KOPT-K1 (cell line): ENCODE data around the gene CBL.

Source experiments
- H3K27ac ChIP-seq: fragments of 200-600 bp; sonication (generic); 2 replicates; pipeline ENCODE4 v1.5.1; 2016; ENCODE audit warnings: antibody characterized with exemption, mild to moderate bottlenecking, low read depth, low read length; ENCODE audit not compliant: poor library complexity, severe bottlenecking
- H3K36me3 ChIP-seq: fragments of 200-600 bp; sonication (generic); 2 replicates; pipeline ENCODE4 v1.5.1; 2017; ENCODE audit warnings: antibody characterized with exemption, mild to moderate bottlenecking, low read length, moderate library complexity; ENCODE audit not compliant: insufficient read depth
- H3K9me3 ChIP-seq: fragments of 200-600 bp; sonication (generic); 2 replicates; pipeline ENCODE4 v1.5.1; 2017; ENCODE audit warnings: antibody characterized with exemption, low read length, mild to moderate bottlenecking; ENCODE audit not compliant: insufficient read depth, poor library complexity, severe bottlenecking

CBL gene

DNA sequence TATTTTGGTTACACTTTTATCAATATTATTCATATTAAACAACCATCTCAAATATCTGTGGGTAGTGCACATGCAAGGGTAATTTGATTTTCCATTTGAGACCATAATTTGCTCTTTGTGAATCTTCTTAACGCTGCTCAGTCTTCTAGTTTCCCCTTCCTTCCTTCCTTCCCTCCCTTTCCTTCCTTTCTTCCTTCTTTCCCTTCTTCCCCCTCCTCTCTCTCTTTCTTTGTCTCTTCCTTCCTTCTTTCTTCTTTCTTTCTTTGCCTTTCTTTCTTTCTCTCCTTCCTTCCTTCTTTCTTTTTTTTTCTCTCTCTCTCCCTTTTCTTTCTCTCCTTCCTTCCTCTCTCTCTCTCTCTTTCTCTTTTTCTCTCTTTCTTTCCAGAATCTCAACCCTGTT, 124.1 kb downstream of the CBL start:
- Histone ChIP-seq H3K27ac (no peak overlapping the region), H3K9me3 (no peaks in the 10 kb centered on the region), H3K36me3 (no peaks in the 10 kb centered on the region)

DNA sequence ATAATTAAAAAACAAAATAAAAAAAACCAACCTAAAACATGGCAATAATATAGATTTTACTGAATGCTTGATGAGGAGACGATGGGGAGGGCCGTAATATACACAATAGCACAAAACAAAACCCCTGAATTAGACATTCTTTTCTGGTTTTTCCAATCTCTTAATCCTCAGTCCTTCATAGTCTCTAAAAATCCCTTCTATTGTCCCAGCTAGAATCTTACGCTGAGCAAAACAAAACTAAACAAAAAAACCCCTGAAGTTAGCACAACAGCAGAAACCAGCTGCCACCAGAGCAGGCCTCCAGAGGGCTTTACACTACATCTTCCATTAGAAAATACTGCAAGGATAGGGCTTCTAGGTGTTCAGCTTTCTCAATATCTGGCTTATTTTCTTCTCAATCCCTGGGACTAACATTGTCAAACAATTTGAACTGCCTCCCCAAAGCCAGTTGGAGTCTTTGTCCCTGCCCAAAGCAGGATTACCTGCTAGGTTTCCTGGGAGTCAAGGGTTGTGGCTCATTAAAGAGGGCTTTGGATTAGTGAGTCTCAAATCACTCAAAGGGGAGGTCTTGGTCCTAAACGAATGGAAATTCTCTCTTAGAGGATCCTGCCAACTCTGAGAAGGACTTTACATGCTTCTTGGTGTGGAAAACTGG, 126.1 kb downstream of the CBL start:
- Histone ChIP-seq H3K27ac (no peak overlapping the region), H3K9me3 (no peaks in the 10 kb centered on the region), H3K36me3 (peaks cover 12% of the 10 kb centered on the region; the same call in 1 of the 2 replicates)

DNA sequence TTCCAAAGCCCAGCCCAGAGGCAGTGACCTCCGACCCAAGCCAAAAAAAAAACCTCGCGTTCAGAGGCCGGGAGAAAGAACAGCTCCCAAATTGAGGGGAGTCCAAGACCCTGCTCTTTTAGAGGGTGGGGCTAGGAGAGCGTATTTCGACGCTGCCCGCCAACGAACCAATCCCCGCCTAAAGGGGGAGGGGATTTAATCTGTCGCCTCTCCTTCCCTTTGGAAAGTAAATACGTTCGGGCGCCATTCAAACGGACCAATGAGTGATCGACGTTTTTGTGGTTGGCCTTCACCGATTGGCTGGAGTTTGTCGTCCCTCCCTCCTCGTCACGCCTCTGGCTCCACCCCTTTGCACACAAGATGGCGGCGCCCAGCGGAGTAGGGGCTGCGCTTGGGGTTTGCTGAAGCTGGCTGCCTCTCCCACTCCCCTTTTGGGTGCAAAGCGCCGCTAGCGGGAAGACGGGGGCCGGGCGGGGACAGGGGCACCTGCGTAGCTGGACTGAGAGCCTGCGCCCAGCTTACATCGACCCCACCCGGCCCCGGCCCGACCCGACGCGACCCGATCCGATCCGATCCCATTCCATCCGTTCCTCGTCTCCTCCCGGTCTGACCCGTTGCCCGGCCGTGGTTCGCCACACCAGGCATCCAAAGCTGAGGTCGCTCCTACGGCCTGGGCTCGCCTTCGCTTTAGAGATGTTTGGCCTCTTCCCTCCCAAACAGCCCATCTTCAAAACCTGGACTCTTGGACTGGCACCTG, 128.2 kb downstream of the CBL start, which contains the start of gene RNF26:
RNF26 (plus strand) TSS at position 354 of the 757 bp plus-strand sequence. CDS start 596 bp downstream, outside the sequence.
- Histone ChIP-seq H3K27ac (peak within 1 kb of the TSS; percentile 75), H3K36me3 (peaks cover 12% of the 10 kb centered on the region; the same call in 1 of the 2 replicates), H3K9me3 (no peaks in the 10 kb centered on the region)

DNA sequence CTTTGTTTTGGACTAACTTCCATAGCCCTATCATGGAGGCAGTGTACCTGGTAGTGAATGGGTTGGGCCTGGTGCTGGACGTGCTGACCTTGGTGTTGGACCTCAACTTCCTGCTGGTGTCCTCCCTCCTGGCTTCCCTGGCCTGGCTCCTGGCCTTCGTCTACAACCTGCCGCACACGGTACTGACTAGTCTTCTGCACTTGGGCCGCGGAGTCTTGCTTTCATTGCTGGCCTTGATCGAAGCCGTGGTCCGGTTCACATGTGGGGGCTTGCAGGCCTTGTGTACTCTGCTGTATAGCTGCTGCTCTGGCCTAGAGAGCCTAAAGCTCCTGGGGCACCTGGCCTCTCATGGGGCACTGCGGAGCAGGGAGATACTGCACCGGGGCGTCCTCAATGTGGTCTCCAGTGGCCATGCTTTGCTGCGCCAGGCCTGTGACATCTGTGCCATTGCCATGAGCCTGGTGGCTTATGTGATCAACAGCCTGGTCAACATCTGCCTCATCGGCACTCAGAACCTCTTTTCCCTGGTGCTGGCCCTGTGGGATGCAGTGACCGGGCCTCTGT, 129.0 kb downstream of the CBL start:
- no peaks in the 10 kb centered on the region for H3K9me3 ChIP-seq

DNA sequence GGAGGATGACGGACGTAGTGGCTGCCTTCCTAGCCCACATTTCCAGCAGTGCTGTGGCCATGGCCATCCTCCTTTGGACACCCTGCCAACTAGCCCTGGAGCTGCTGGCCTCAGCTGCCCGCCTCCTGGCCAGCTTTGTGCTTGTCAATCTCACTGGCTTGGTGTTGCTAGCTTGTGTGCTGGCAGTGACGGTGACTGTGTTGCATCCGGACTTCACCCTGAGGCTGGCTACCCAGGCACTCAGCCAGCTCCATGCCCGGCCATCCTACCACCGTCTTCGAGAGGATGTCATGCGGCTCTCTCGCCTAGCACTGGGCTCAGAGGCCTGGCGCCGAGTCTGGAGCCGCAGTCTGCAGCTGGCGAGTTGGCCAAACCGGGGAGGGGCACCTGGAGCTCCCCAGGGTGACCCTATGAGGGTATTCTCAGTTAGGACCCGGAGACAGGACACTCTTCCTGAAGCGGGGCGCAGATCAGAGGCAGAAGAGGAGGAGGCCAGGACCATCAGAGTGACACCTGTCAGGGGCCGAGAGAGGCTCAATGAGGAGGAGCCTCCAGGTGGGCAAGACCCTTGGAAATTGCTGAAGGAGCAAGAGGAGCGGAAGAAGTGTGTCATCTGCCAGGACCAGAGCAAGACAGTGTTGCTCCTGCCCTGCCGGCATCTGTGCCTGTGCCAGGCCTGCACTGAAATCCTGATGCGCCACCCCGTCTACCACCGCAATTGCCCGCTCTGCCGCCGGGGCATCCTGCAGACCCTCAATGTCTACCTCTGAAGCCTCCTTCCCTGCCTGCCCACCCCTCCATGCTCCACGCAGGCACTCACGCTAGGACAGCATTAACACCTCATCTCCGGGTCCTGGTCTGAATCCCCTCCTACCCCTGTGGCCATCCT, 129.8 kb downstream of the CBL start:
- no peak overlapping the region for H3K27ac ChIP-seq
- H3K36me3 ChIP-seq: peaks cover 12% of the 10 kb centered on the region; the same call in 1 of the 2 replicates
- H3K9me3 ChIP-seq: no peaks in the 10 kb centered on the region

More for the DNA sequence above, 129.0 kb downstream of the CBL start:
- Histone ChIP-seq H3K27ac (peak overlapping the region; percentile 75), H3K36me3 (peaks cover 12% of the 10 kb centered on the region; the same call in 1 of the 2 replicates)

DNA sequence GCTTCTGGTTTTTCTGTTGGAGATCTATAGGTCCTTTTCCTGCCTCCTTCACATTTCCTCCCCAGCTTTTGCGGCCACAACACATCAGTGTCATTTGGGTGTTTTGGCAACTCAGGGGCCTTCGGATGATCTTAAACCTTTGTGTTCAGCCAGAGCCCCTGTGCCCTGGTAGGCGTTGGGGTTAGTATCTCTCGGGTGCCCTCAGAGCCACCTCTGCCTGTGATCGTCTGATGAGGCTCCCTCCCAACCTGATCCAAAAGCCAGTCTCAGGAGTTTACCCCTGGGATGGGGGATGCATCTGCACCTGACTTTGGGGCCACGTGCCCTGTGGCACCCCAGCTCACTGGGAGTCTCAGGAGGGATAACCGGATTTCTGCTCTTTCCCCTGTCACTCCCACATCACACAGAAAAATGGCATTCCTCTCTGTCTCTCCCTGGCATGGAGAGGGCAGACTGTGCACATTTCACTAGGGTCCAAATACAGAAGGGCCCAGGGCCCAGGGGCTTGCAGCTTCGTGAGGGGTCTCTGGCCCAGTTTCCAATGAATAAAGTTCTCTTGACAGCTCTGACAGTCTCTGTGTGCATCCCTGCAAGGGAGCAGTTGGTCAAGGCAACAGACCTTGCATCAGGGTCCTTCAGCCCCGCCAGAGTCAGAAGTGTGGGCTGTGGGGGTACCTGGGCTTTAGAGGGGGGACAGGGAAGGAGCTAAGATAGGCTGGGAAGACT, 130.8 kb downstream of the CBL start:
- H3K27ac ChIP-seq: no peak overlapping the region

DNA sequence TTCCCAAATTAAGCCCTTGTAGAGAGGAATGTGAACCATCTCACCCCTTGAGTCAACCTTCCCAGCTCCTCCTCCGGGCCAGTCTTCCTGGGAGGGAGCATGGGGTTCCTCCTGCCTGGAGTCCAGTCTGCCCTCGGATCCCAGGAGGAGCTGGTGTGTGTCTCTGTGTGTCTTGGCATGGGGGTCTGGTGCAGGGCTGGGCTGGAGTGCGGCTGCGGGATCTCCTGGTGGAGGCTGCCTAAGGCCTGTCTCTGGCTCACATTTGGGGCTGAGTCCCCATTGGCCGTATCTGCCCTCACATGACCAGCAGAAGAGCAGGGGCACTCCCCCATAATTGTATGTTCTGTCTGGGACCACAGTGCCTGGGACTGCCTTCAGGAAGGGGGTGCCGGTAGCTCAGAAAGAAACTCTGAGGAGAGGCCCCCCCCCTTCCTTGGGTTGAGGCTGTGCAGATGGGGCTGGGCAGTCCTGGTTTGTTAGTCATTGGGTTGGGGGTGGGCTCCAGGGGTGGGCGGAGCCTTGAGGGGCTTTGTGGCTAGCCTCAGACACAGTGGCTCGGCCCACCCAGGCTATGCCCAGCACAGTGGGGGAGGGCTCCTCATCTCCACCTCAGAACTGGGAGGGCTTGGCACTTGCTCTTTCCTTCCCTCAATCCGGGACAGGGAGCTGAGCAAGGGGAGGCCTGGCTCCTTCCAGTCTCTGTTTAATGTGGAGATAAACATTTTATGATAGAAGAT, 131.6 kb downstream of the CBL start:
- H3K27ac ChIP-seq: no peak overlapping the region
- H3K9me3 ChIP-seq: no peaks in the 10 kb centered on the region

More for the DNA sequence above, 130.8 kb downstream of the CBL start:
- Histone ChIP-seq H3K9me3 (no peaks in the 10 kb centered on the region), H3K36me3 (peaks cover 12% of the 10 kb centered on the region; the same call in 1 of the 2 replicates)

DNA sequence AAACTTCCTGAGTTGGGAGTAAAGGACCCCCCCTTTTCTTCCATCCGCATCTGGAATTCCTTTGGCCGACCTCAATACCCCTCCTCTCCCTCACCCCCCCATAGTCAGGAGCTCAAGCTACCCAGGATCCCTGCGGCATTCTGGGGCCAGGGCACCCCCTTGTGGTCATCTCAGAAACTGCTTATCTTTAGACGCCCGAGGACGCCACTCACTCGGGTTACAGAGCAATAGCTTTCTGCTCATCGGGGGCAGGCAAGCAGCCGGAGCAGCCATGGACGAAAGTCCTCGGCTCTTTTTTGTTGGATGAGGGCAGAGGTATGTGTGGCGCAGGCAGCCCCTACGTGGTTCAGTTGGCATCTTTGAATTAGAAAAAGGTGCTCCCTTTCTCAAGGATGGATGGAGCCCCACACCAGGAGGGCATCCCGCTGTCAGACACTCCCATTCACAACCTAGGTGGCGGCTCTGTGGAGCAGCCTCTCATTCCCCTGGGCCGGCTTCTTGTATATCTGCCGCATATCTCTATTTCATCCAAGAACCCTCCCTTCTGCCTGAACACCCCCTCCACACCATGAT, 132.3 kb downstream of the CBL start:
- Histone ChIP-seq H3K27ac (no peak overlapping the region), H3K36me3 (peaks cover 12% of the 10 kb centered on the region; the same call in 1 of the 2 replicates)

More for the DNA sequence above, 131.6 kb downstream of the CBL start:
- H3K36me3 ChIP-seq: peaks cover 12% of the 10 kb centered on the region; the same call in 1 of the 2 replicates

DNA sequence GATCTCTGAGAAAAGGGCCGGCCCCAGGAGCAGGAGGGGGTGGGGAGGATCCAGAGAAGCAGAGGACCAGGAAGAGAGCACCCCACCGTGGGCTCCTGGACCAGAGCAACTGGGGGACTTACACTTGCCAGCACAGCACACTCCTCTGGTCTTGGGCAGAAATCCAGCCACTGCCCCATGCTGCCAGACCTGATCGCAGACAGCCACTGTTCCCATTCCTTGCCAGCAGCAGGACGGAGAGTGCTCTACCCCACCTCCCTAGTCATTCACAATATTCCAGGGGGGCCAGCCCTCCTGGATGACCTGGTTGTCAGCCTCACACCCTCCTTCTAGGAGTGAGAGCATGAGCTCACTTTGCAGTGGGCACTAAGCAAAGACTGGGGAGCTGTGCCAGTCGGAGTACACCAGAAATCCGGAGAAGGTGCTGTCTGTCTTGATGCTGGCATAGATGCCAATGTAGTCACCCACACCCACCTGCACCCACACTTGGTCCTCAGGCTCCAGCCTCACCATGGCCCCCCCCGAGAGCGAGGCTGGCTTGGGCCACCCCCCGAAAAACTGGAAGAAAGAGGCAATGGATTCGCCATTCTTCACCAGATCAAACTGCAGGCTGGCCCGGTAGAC, 132.9 kb downstream of the CBL start:
- Histone ChIP-seq H3K9me3 (no peaks in the 10 kb centered on the region), H3K27ac (no peak overlapping the region), H3K36me3 (peaks cover 12% of the 10 kb centered on the region; the same call in 1 of the 2 replicates)

More for the DNA sequence above, 132.3 kb downstream of the CBL start:
- no peaks in the 10 kb centered on the region for H3K9me3 ChIP-seq

DNA sequence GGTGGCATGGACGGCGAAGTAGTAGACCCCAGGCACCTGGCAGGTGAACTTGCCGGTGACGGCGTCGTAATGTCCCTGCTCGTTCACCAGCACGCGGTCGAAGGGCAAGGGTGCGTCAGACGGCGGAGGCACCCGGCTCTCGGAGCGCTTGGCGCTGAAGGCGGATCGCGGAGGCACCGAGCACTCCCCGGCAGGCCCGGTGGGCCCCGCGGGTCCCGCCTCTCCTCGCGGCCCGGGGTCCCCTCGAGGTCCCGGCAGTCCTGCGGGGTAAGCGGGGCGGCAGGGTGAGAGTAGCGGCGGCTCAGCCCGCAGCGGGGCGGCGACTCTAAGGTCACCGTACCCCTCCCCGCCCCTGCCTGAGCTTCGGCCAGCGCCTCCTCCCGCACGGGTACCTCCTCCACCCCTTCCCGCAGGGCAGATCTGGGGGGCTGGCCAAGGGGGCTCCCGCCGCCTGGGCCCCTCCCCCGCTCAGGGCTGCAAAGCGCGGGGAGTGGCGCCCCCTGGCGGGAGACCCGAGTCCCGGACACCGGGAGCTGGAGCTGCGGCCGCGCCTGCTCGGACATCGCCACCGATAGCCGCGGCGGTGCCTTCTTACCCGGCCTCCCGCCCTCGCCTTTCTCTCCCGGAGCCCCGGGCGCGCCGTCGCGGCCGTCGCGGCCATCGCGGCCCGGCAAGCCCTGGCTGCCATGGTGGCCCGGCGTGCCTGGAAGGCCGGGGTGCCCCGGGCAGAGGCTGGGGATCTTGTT, 133.6 kb downstream of the CBL start:
- no peaks in the 10 kb centered on the region for H3K9me3 ChIP-seq
- no peak overlapping the region for H3K27ac ChIP-seq
- H3K36me3 ChIP-seq: peaks cover 12% of the 10 kb centered on the region; the same call in 1 of the 2 replicates

DNA sequence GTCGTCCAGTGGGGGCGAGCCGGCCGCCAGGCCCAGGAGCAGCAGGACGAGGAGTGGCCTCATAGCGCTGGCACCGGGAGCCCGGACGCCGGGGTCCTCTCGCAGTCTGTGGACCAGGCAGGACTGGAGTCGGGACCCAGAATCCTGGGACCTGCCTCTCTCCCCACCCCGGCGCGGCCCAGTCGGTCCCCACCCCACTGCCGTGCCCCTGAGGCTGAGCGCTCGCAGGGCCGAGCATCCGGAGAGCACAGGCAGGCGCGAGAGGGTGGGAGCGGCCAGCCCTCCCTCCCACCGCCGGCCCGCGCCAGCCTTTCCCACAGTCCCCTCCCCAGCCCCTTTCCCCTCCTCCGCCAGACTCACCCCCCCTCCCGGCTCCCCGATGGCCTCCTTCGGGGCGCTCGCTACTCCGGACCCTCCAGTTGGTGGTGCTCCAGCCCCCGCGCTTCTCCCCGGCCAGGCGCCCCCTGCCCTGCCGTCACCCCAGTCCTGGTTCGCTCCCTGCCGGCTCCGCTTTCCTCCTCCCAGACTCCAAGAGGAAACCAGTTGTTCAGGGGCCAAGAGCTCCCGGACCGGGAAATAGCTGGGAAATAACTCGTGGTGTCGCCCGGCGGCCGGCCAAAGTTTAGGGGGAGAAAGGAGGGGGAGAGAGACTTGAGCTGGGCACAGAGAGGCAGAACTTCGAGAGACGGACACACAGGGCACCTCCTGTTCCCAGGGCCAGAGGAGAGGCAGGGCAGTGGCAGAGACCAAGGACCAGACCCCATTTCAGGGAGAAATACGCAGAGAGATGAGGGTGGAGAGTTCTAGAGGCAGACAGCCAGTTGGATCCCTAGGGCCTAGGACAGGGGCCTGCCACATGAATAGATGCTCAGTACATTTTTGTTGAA, 134.4 kb downstream of the CBL start, which contains the start of gene C1QTNF5:
C1QTNF5 (minus strand) TSS at position 549 of the 887 bp plus-strand sequence; CDS start at position 63, 486 bp downstream.
- H3K36me3 ChIP-seq: peaks cover 12% of the 10 kb centered on the region; the same call in 1 of the 2 replicates
- no peaks in the 10 kb centered on the region for H3K9me3 ChIP-seq
- no peak within 1 kb of the TSS for H3K27ac ChIP-seq
